NCI-H345 (cell line): ENCODE measurements around the gene ADAMTS12.
"Not testable (repeated sequence)": the region's sequence is repeated elsewhere in the genome, so short reads cannot be mapped to it uniquely, and the experiment has no call there.

ENCODE experiments used
- DNase-seq: peaks from one replicate; lab custom pipeline; 2025; lab: John Stamatoyannopoulos, UW

The ADAMTS12 gene

GRCh38 chr5:33891788-33892619 is at the start of gene ADAMTS12:
ADAMTS12 (minus strand) TSS chr5:33891990; CDS start chr5:33891856, 134 bp downstream.
- no peak for DNase-seq

- peak; percentile 84 for DNase-seq
These were observed 49.3 kb upstream of the ADAMTS12 start for GRCh38 chr5:33941090-33941489.

GRCh38 chr5:33939556-33940262 is 47.9 kb upstream of the ADAMTS12 start:
- peak; percentile 41 for DNase-seq

- DNase-seq, result peak; percentile 65
These were observed 47.1 kb upstream of the ADAMTS12 start for GRCh38 chr5:33938881-33939280.

GRCh38 chr5:33938507-33938796 is 46.7 kb upstream of the ADAMTS12 start:
- peak; percentile 61 for DNase-seq

GRCh38 chr5:33937707-33938506 is 46.1 kb upstream of the ADAMTS12 start:
- peak; percentile 67 for DNase-seq

GRCh38 chr5:33937017-33937706 is 45.4 kb upstream of the ADAMTS12 start:
- peak; percentile 35 for DNase-seq

- DNase-seq, result peak; percentile 55
These were observed 44.7 kb upstream of the ADAMTS12 start, which contains the start of gene RXFP3 for GRCh38 chr5:33936381-33937016. RXFP3 (plus strand) TSS chr5:33936386; CDS start chr5:33936741, 355 bp downstream.

- peak; percentile 84 for DNase-seq
These were observed 44.2 kb upstream of the ADAMTS12 start for GRCh38 chr5:33936004-33936380.

GRCh38 chr5:33934176-33934575 is 42.4 kb upstream of the ADAMTS12 start:
- no peak for DNase-seq

- DNase-seq, result no peak
These were observed 42.0 kb upstream of the ADAMTS12 start for GRCh38 chr5:33933723-33934169.

- DNase-seq, result no peak
These were observed 39.3 kb upstream of the ADAMTS12 start for GRCh38 chr5:33931136-33931535.

GRCh38 chr5:33929925-33930690 is 38.3 kb upstream of the ADAMTS12 start:
- DNase-seq, result no peak

- DNase-seq, result no peak
These were observed 36.5 kb upstream of the ADAMTS12 start for GRCh38 chr5:33928283-33928682.

- DNase-seq, result no peak
These were observed 35.9 kb upstream of the ADAMTS12 start for GRCh38 chr5:33927685-33928084.

GRCh38 chr5:33925278-33925677 is 33.5 kb upstream of the ADAMTS12 start:
- no peak for DNase-seq

GRCh38 chr5:33921002-33921401 is 29.2 kb upstream of the ADAMTS12 start:
- no peak for DNase-seq

- not testable (repeated sequence) for DNase-seq
These were observed 23.1 kb upstream of the ADAMTS12 start for GRCh38 chr5:33914844-33915243.

GRCh38 chr5:33906248-33906647 is 14.5 kb upstream of the ADAMTS12 start:
- not testable (repeated sequence) for DNase-seq

GRCh38 chr5:33905381-33905780 is 13.6 kb upstream of the ADAMTS12 start:
- DNase-seq, result no peak

- DNase-seq, result no peak
These were observed 11.3 kb upstream of the ADAMTS12 start for GRCh38 chr5:33903118-33903517.
